Stimulated activated CD4-positive, alpha-beta T cell treated with anti-CD3 and anti-CD28 coated beads, Interleukin-4, amount 100 ng/mL, for 24 hours (primary cell): ENCODE results near the gene CRISP2.

Experiments used
- DNase-seq: peaks from one replicate; pipeline ENCODE4 v3.0.0-alpha.2; 2020

Gene CRISP2

GRCh38 chr6:49653438-49653837 lies 59.9 kb downstream of the CRISP2 start:
- no peak for DNase-seq

- no peak for DNase-seq
These were observed 62.1 kb downstream of the CRISP2 start for GRCh38 chr6:49651239-49651638.

GRCh38 chr6:49649988-49650387 lies 63.4 kb downstream of the CRISP2 start:
- no peak for DNase-seq

GRCh38 chr6:49648036-49648435 lies 65.3 kb downstream of the CRISP2 start:
- no peak for DNase-seq

- DNase-seq: no peak
These were observed 65.9 kb downstream of the CRISP2 start for GRCh38 chr6:49647476-49647875.

- no peak for DNase-seq
These were observed 66.4 kb downstream of the CRISP2 start for GRCh38 chr6:49646942-49647341.

GRCh38 chr6:49646130-49646824 lies 67.1 kb downstream of the CRISP2 start:
- no peak for DNase-seq

GRCh38 chr6:49645139-49645538 lies 68.2 kb downstream of the CRISP2 start:
- no peak for DNase-seq
